Cardiac fibroblast (primary cell): Measurements from ENCODE around the gene CFAP410.
A peak's percentile ranks its signal among the peaks of the same experiment; 100 is the strongest.

Experiments
- DNase-seq, 2 donors: peaks; one replicate each; pipeline versions ENCODE4 v3.0.0 to v3.0.0-alpha.2; 2010; ENCODE audit warnings: low read depth in 2 of 2
- H3K4me3 ChIP-seq, 2 donors: replicated peaks in 1 of 2; 1 replicate in 1 of 2; 2 replicates in 1 of 2; pipeline ENCODE4 v1.5.1; 2011; ENCODE audit warnings: low read depth in 2 of 2, low read length in 2 of 2, mild to moderate bottlenecking in 2 of 2, moderate library complexity in 1 of 2
- CTCF ChIP-seq: IDR thresholded peaks from one replicate; pipeline ENCODE4 v1.5.1; 2011; ENCODE audit warnings: low read depth, mild to moderate bottlenecking, low read length, inconsistent platforms

Gene CFAP410

GRCh38 chr21:44333509-44334328, 5.5 kb downstream of the CFAP410 start:
- H3K4me3 ChIP-seq = no peak overlapping the region
- TF ChIP-seq CTCF = no peak
- no peak for DNase-seq

- H3K4me3 ChIP-seq = no peak overlapping the region
- DNase-seq = no peak
- TF ChIP-seq CTCF = no peak
Measured at GRCh38 chr21:44332965-44333364, 6.2 kb downstream of the CFAP410 start.

GRCh38 chr21:44332383-44332782, 6.8 kb downstream of the CFAP410 start:
- no peak overlapping the region for H3K4me3 ChIP-seq
- DNase-seq = no peak
- TF ChIP-seq CTCF = no peak

GRCh38 chr21:44331650-44332307, 7.4 kb downstream of the CFAP410 start:
- no peak overlapping the region for H3K4me3 ChIP-seq
- peak in 1 of 2 donors; percentile 9 for DNase-seq
- no peak for TF ChIP-seq CTCF

GRCh38 chr21:44331209-44331608, 8.0 kb downstream of the CFAP410 start:
- TF ChIP-seq CTCF = no peak
- no peak overlapping the region for H3K4me3 ChIP-seq
- no peak for DNase-seq

- DNase-seq = no peak
- TF ChIP-seq CTCF = no peak
- no peak overlapping the region for H3K4me3 ChIP-seq
Measured at GRCh38 chr21:44330698-44331097, 8.5 kb downstream of the CFAP410 start.
